GM19468 (cell line): Measurements from ENCODE around the gene ZNF587.
A peak's percentile ranks its signal among the peaks of the same experiment; 100 is the strongest.
"Not testable (repeated sequence)": the region's sequence is repeated elsewhere in the genome, so short reads cannot be mapped to it uniquely, and the experiment has no call there.

Experiments used
- ATAC-seq: cut with Tn5 transposase; IDR thresholded peaks from one replicate; pipeline ENCODE4 v1.9.1; 2021; ENCODE audit warnings: mild to moderate bottlenecking, moderate library complexity, moderate number of reproducible peaks; ENCODE audit not compliant: unreplicated experiment; ENCODE audit errors: extremely low read depth

Gene ZNF587

DNA sequence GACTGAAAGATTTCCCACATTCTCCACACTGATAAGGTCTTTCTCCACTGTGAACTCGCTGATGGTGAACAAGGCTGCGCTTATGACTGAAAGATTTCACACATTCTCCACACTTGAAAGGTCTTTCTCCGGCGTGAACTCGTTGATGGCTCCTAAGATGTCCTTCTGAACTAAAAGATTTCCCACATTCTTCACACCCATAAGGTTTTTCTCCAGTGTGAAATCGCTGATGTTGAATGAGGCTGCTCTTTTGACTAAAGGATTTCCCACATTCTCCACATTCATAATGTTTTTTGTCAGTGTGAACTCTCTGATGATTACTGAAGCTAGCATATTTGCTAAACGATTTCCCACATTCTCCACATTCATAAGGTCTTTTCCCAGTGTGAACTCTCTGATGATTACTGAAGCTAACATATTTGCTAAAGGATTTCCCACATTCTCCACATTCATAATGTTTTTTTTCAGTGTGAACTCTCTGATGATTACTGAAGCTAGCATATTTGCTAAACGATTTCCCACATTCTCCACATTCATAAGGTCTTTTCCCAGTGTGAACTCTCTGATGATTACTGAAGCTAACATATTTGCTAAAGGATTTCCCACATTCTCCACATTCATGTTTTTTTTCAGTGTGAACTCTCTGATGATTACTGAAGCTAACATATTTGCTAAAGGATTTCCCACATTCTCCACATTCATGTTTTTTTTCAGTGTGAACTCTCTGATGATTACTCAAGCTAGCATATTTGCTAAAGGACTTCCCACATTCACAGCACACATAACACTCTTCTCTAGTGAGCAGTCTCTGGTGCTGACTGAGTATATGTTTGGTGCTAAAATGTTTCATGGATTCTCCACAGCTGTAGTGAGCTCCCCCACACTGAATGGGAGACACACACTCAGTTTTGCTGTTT is 24.5 kb downstream of the ZNF587 start:
- ATAC-seq, result not testable (repeated sequence)

DNA sequence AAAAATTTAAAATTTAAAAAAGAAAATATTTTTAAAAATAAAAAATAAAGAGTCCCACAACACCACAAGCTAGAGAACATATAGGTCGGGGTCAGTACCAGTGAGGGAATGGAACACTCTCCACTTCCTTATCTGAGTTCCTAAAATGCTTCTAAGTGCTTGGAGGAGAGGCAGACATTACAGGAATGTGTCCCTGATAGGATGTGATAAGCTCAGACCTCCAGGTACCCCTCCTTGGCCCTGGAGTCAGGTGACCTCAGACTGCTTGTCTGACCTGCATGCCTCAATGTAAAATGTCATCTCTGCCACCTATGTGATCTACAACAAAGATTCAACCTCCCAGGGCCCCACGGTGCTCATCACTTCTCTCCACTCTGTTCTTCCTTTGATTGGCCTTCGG is 36.4 kb downstream of the ZNF587 start:
- no peak for ATAC-seq

DNA sequence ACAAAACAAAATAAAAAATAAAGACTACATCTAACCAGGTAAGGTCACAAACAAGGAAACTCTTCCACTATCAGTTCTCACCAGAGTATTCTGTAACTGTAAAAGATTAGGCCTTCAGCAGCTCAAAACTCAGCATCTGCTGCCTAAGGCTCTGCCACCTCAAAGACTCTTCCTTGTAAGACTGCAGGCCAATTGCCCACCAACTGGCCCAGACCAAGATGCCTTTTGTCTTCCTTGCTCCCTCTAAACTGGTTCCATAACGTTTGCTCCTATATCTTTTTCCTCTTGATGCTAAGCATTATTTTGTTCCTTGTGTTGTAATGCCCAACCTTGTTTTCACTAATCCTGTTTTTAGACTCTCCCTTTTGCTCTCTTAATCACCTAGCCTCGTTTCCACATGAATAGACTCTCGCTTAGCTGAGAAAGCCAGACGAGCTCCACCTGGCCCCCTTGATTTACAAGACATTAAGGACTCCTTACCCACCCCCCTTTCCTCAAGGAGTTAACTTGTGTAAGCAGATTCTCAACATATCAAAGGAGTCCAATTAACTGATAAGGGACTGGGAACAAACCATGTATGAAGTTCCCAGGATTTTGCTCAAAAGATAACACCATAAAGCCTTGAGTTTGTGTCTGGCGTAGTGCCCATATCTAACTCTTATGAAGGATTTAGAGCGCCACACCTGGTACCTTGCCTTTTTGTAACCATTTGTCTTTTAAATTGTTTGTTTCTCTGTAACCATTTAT is 37.7 kb downstream of the ZNF587 start:
- ATAC-seq, result no peak

DNA sequence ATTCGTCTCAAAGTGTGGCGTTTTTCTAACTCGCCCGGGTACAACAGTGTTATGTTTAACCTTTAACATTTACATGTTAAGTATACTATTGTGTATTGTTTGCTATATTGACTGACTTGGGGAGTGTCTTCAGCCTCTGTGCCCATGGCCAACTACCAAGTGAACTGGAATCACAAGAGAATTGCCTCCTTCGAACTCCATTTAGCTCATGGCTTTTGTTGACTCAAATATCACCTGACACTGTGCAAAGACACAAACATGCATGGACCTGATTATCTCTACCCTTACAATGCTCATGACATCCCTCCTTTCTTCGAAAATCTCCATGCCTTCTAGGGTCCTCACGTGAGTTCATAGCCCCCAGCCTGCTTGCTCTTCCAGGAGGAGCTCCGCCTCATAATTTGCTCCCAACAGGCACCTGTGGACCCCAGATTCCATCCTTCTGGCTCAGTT is 38.5 kb downstream of the ZNF587 start:
- ATAC-seq, result no peak

DNA sequence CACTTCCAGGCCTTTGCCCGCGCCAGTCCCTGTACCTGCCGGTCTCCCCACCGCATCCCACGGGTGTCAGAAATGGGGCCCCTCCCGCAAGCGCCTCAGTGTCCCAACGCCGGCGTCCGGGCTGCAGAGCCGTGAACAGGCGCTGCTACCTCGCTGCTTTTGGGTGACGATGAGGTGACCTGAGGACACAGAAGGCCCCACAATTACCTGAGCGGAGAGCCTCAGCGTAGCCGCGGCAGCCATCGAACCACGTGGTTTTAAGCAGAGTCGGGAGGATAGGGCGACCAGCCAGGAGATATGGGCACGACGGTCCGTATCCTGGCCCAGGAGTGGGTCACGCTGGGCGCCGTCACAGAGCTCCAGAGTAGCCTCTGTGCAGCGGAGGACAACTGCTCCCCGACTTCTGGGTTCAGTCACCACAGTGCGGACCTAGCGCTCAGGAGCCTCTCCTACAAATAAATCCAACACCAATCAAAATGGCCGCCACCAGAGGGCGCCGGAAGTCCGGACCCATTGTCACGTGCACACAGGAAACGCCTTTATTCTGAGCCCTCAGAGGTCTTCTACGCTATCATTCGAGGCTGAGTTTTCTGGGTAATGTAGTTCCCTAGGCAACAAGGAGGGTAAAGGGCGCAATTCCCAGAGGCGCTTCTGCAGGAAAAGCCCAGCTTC is 39.0 kb downstream of the ZNF587 start, which contains the start of gene ZNF814:
Gene ZNF814, minus strand, starts transcription at position 478 of the 672 bp plus-strand sequence. Its CDS starts 235 bp downstream, at position 243.
- ATAC-seq, result peak; percentile 39

DNA sequence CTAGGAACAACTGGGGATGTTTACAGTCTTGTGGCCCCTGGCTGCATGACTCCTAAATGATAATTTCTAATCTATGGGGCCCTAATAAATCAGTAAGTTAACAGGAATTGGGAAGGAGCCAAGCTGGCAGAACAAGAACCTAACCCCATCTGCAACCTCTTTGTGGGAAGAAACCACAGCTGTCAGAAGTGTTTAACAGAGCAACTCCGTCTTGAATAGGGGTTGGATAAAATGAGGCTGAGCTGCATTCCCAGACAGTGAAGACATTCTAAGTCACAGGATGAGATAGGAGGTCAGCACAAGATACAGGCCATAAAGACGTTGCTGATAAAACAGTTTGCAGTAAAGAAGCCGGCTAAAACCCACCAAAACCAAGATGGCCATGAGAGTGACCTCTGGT is 41.0 kb downstream of the ZNF587 start:
- not testable (repeated sequence) for ATAC-seq

DNA sequence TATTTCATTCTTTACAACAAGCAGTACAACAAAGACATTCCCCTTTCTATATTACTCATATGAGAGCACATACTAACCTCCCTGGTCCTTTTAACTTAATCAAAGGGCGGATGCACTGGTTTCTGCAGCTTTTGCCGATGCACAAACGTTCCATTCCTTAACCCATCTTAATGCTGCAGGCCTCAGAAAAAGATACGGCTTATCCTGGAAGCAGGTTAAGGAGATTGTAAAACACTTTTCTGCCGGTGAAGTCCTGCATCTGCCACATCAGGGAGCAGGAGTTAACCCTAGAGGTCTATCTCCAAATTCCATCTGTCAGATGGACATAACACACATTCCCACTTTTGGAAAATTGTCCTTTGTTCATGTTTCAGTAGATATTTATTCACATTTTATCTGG is 50.7 kb downstream of the ZNF587 start:
- ATAC-seq, result no peak

DNA sequence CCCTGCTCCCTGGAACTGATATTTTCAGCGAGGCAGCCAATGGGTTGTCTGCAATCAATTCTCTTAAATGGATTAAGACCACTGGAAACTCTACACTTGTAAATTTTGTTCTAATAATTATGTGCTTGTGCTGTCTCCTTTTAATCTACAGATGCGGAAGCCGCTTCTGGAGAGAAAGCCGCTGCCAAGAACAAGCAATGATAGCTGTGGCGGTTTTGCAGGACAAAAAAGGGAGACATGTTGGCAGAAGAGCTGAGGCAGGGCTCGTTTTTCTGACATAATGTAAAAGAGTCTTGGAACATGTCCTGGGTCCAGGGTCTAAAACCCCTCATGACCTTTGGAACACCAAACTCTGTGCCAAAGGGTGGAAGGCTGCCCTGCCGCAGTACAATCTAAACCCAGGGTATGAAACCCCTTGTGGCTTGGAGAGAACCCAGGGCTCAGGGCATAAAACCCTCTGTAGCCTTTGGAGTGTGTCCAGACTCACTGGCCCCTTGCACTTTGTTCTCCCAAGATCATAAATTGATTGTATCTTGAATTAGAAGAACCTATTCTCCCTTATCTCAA is 54.0 kb downstream of the ZNF587 start:
- no peak for ATAC-seq

DNA sequence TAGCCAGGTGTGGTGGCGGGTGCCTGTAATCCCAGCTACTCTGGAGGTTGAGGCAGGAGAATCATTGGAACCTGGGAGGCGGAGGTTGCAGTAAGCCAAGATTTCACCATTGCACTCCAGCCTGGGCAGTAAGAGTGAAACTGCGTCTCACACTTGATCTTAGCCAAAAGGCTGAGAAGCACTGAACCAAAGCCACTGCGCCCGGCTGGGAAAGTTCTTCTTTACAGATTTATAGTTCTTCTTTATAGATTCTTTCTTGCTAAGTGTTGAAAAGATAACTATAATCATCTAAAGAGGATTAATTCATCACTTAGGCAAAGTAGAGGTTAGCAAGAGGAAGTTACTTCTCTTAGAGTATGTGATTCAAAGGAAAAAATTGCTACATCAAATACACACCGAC is 55.6 kb downstream of the ZNF587 start:
- ATAC-seq, result no peak

DNA sequence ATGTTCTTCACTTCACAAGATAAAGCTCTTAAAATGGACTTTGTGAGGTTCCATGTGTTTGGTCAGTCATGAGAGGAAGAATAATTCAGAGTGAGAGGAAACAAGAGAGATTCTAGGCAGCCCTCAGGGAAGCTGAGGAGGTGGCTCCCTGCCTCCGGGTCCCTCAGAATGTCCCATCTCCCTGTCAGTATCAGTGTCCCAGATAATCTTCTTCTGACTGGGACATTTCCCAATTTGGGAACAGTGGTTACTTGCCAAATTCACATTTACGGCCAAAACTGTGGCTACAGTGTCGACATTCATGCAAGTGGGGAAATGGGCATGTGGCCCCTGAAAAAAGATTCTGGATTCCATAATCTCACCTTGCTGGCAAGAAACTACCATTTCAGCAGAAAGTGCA is 57.7 kb downstream of the ZNF587 start:
- no peak for ATAC-seq

DNA sequence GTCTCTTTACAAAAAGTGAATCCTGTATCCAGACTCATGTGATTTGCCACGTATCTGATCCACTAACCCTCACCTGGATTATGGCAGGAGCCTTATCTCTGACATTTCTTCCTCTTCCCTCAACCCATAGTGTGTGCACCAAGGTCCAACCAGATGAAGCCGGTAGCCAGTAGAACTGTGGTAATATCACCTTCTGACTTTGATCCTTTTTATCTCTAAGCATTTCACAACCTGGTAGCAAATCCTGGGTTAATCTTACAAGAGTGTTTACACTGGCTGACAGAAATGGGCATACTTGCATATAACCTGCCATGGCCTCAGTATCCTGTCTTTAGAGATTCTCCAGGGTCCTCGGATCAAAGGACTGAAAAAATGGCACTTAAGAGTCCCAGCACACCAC is 64.9 kb downstream of the ZNF587 start:
- ATAC-seq, result no peak
